Kidney (tissue), 14 donors: Measurements from ENCODE around the gene SCN4B. TPM values are rescaled to one million over a fixed set of nuclear protein-coding genes. Genes with fewer than 3 reads are reported as not detected.
A peak's percentile ranks its signal among the peaks of the same experiment; 100 is the strongest.

Source experiments
- DNase-seq, 5 donors: peaks; one replicate each; pipeline ENCODE4 v3.0.0-alpha.2; 2013 to 2020
- FAIRE-seq: peaks from 2 replicates; lab custom pipeline; 2012; peaks lifted over from hg19 to GRCh38; lab: Jason Lieb, UNC
- H3K27ac ChIP-seq, 2 donors: one replicate each; pipeline ENCODE4 v1.7.0; 2013; ENCODE audit warnings: low read depth in 2 of 2, low read length in 2 of 2, inconsistent platforms in 1 of 2
- H3K27me3 ChIP-seq: one replicate; pipeline ENCODE4 v1.7.1; 2013; ENCODE audit warnings: low read length, inconsistent platforms; ENCODE audit not compliant: control insufficient read depth, insufficient read depth
- H3K36me3 ChIP-seq, 3 donors: one replicate each; pipeline versions ENCODE4 v1.7.0 to v1.7.1; 2013; ENCODE audit warnings: low read length in 3 of 3, control low read depth in 1 of 3, inconsistent platforms in 1 of 3; ENCODE audit not compliant: insufficient read depth in 3 of 3, control insufficient read depth in 2 of 3
- H3K4me1 ChIP-seq, 3 donors: one replicate each; pipeline versions ENCODE4 v1.7.0 to v1.7.1; 2013; ENCODE audit warnings: low read length in 3 of 3, inconsistent platforms in 1 of 3, low read depth in 1 of 3; ENCODE audit not compliant: control insufficient read depth in 2 of 3, insufficient read depth in 2 of 3
- H3K4me3 ChIP-seq, 3 donors: one replicate each; pipeline versions ENCODE4 v1.7.0 to v1.8.1; 2013; ENCODE audit warnings: low read length in 3 of 3, control low read depth in 1 of 3, inconsistent platforms in 1 of 3
- H3K9ac ChIP-seq, 3 donors: one replicate each; pipeline versions ENCODE4 v1.7.0 to v1.7.1; 2013; ENCODE audit warnings: low read length in 3 of 3, control low read depth in 1 of 3, inconsistent platforms in 1 of 3
- H3K9me3 ChIP-seq, 3 donors: one replicate each; pipeline versions ENCODE4 v1.7.0 to v1.7.1; 2013; ENCODE audit warnings: low read length in 3 of 3, control low read depth in 1 of 3, inconsistent platforms in 1 of 3; ENCODE audit not compliant: control insufficient read depth in 2 of 3, insufficient read depth in 1 of 3
- CTCF ChIP-seq: IDR thresholded peaks from 3 replicates; pipeline ENCODE4 v1.5.1; 2012; ENCODE audit warnings: mild to moderate bottlenecking, moderate library complexity, borderline replicate concordance; ENCODE audit not compliant: insufficient read depth; ENCODE audit errors: extremely low read depth
- intact Hi-C: fragments of 100-400 bp; cut with DNase I; formaldehyde crosslinking; loops from one replicate; pipeline ENCODE4 v1.11.1; 2022
- polyA plus RNA-seq: library from polyadenylated mRNA; stranded (reverse); fragments of 350-450 nt; fragmentation: Illumina TruSeq; extraction: RNeasy Lipid Tissue Mini Kit (QIAGEN cat#74804); gene quantifications from one replicate; pipeline ENCODE4 v1.2.3, GENCODE V29; 2014; ENCODE audit warnings: low read depth, low replicate concordance; ENCODE audit not compliant: insufficient read depth
- total RNA-seq: library from RNA; stranded (reverse); fragmentation: NEBNext Ultra II Directional; extraction: Animal tissue kit (Norgen Biotek cat#: 25700); gene quantifications from one replicate; pipeline ENCODE4 v1.2.1, GENCODE V29; 2021
- donor health status: control.
- donor health status: control.
- donor health status: control.
- donor health status: control.
- donor health status: control.
- donor health status: DM: yes; HTN: yes; CAD: no.
- donor health status: Normal renal cell carcinoma (clear cell type).

SCN4B gene
- total and polyA plus RNA-seq, 2 donors from 2014 or later: 1.4 to 3.5 TPM

GRCh38 chr11:118176778-118177134, 24.1 kb upstream of the SCN4B start:
- intact Hi-C loops: no loop called here
- TF ChIP-seq CTCF: no peak
- H3K27me3 ChIP-seq: no peaks in the 10 kb centered on the region
- no peak overlapping the region for H3K4me3 ChIP-seq
- FAIRE-seq (no peak), DNase-seq (no peak)
- H3K36me3 ChIP-seq: no peaks in the 10 kb centered on the region
- no peaks in the 10 kb centered on the region for H3K9me3 ChIP-seq
- H3K27ac ChIP-seq: no peak overlapping the region
- peaks cover 0 to 2% (median 0%) of the 10 kb centered on the region in 3 donors for H3K4me1 ChIP-seq
- H3K9ac ChIP-seq: no peak overlapping the region

GRCh38 chr11:118175993-118176777, 23.6 kb upstream of the SCN4B start, which contains the start of gene SCN2B:
Gene SCN2B, minus strand, starts transcription at chr11:118176639. Its CDS starts 208 bp downstream, at chr11:118176431.
- H3K27ac ChIP-seq: no peak within 1 kb of the TSS
- peak in 2 of 5 donors; percentile 62 to 76 for DNase-seq
- H3K9ac ChIP-seq: peak within 1 kb of the TSS in 2 of 3 donors; percentile 40 to 56
- peaks cover 0 to 2% (median 0%) of the 10 kb centered on the region in 3 donors for H3K4me1 ChIP-seq
- no peaks in the 10 kb centered on the region for H3K36me3 ChIP-seq
- FAIRE-seq: no peak
- TF ChIP-seq CTCF: no peak
- intact Hi-C loops: no loop called here
- H3K27me3 ChIP-seq: no peaks in the 10 kb centered on the region
- peak within 1 kb of the TSS in 2 of 3 donors; percentile 60 to 71 for H3K4me3 ChIP-seq
- H3K9me3 ChIP-seq: no peaks in the 10 kb centered on the region

GRCh38 chr11:118175031-118175992, 22.7 kb upstream of the SCN4B start:
- H3K9ac ChIP-seq: peak overlapping the region in 1 of 3 donors; percentile 40
- intact Hi-C loops: no loop called here
- FAIRE-seq (no peak), DNase-seq (peak in 4 of 5 donors; percentile 48 to 87 (median 76))
- no peaks in the 10 kb centered on the region for H3K36me3 ChIP-seq
- H3K27ac ChIP-seq: no peak overlapping the region
- TF ChIP-seq CTCF: no peak
- peak overlapping the region in 2 of 3 donors; percentile 60 to 71 for H3K4me3 ChIP-seq
- H3K9me3 ChIP-seq: no peaks in the 10 kb centered on the region
- H3K4me1 ChIP-seq: peaks cover 0 to 2% (median 0%) of the 10 kb centered on the region in 3 donors
- H3K27me3 ChIP-seq: no peaks in the 10 kb centered on the region
